HG03571 (cell line): ENCODE measurements around the gene TIMM9.
"Not testable (repeated sequence)": the region's sequence is repeated elsewhere in the genome, so short reads cannot be mapped to it uniquely, and the experiment has no call there.

Source experiments
- ATAC-seq: cut with Tn5 transposase; IDR thresholded peaks from one replicate; pipeline ENCODE4 v1.9.1; 2021; ENCODE audit not compliant: unreplicated experiment

Gene TIMM9

GRCh38 chr14:58398895-58399294 is 28.4 kb downstream of the TIMM9 start:
- ATAC-seq: no peak

- ATAC-seq: no peak
Observed at GRCh38 chr14:58398495-58398894, 28.8 kb downstream of the TIMM9 start.

GRCh38 chr14:58397156-58397555 is 30.2 kb downstream of the TIMM9 start:
- no peak for ATAC-seq

GRCh38 chr14:58395812-58396788 is 31.2 kb downstream of the TIMM9 start, which contains the start of gene TOMM20L:
TSS of gene TOMM20L (plus strand) at chr14:58395930. CDS start at chr14:58395958, 28 bp downstream.
- ATAC-seq: peak; percentile 95

GRCh38 chr14:58395562-58395811 is 31.8 kb downstream of the TIMM9 start:
- ATAC-seq: no peak

- ATAC-seq: no peak
Observed at GRCh38 chr14:58390830-58391229, 36.5 kb downstream of the TIMM9 start.

- ATAC-seq: no peak
Observed at GRCh38 chr14:58376791-58377190, 50.5 kb downstream of the TIMM9 start.

GRCh38 chr14:58368956-58369355 is 58.4 kb downstream of the TIMM9 start:
- ATAC-seq: no peak

- ATAC-seq: no peak
Observed at GRCh38 chr14:58367296-58367695, 60.0 kb downstream of the TIMM9 start.

GRCh38 chr14:58364316-58364715 is 63.0 kb downstream of the TIMM9 start:
- ATAC-seq: no peak

GRCh38 chr14:58362798-58363412 is 64.4 kb downstream of the TIMM9 start:
- no peak for ATAC-seq

- not testable (repeated sequence) for ATAC-seq
Observed at GRCh38 chr14:58362272-58362671, 65.1 kb downstream of the TIMM9 start.
